ENCODE data around the gene CASK. TPM values are rescaled to one million over a fixed set of nuclear protein-coding genes. Genes with fewer than 3 reads are reported as not detected.

Gene CASK
- total and polyA plus RNA-seq, 9 of the 15 experiments (the other 6 are each of a cell fraction or from before 2014, with no cell fraction given) = 1.3 to 7.4 (median 5.2) TPM

DNA sequence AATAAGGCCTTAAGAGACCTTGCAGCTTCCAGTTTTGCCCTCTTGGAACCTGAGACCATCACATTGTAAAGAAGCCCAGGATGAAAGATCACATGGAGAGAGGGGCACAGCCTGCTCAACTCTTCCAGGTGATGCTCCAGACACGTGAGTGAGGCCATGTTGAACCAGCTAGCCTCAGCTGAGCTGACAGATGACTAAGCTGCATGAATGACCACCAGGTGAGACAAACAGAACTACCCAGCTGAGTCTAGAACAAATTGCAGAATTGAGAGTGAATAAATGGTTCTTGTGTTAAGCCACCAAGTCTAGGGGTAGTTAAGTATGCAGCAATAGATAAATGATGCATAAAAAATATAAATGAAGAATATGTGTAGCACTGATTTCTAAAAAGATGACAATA is 216.1 kb downstream of the CASK start (continued):
- TF ChIP-seq, protein P1, sequence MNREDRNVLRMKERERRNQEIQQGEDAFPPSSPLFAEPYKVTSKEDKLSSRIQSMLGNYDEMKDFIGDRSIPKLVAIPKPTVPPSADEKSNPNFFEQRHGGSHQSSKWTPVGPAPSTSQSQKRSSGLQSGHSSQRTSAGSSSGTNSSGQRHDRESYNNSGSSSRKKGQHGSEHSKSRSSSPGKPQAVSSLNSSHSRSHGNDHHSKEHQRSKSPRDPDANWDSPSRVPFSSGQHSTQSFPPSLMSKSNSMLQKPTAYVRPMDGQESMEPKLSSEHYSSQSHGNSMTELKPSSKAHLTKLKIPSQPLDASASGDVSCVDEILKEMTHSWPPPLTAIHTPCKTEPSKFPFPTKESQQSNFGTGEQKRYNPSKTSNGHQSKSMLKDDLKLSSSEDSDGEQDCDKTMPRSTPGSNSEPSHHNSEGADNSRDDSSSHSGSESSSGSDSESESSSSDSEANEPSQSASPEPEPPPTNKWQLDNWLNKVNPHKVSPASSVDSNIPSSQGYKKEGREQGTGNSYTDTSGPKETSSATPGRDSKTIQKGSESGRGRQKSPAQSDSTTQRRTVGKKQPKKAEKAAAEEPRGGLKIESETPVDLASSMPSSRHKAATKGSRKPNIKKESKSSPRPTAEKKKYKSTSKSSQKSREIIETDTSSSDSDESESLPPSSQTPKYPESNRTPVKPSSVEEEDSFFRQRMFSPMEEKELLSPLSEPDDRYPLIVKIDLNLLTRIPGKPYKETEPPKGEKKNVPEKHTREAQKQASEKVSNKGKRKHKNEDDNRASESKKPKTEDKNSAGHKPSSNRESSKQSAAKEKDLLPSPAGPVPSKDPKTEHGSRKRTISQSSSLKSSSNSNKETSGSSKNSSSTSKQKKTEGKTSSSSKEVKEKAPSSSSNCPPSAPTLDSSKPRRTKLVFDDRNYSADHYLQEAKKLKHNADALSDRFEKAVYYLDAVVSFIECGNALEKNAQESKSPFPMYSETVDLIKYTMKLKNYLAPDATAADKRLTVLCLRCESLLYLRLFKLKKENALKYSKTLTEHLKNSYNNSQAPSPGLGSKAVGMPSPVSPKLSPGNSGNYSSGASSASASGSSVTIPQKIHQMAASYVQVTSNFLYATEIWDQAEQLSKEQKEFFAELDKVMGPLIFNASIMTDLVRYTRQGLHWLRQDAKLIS (CRISPR knock-in tag; IDR thresholded peaks at IDR 0.05) = no peak
- TF ChIP-seq RCOR1 (IDR thresholded peaks at IDR 0.05; ENCODE audit: borderline replicate concordance in 1 of 2, low read depth in 2 of 2, low read length in 2 of 2) = no peak

DNA sequence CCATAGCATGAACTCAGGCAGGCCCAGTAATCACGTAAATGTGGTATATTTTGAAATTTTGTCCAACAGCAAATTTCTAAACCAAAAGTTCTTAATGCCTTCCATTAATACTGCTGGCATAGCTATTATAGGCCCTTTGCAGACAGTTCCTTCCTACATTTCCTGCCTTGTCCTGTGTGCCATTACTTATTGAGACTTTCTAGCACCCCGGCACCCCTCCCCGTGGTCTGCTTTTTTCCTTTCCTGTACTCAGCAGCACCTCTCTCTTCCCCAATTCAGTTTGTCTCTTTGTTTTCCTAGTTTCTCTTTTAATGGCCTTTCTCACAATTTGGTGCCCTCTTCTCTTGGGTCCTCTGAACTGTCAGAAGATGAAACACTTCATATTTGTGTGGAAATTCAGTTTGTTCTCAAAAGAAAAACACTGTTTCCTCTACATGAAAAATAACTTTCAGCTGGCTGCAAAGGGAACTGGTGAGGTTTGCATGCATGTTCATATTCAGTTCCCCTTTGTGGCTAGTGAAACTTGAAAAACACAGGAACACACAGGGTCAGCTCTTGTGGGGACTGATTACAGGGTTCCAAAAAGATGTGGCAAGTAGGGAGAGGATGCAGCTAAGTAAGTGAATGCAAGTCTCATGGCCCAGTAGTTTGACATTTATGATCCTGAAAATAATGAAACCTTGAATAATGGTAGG is 217.5 kb downstream of the CASK start:
- BruUV-seq (replicated peaks) = no TSS peak
- DNase-seq (ENCODE audit: extremely low read depth in 1 of 4, low spot score in 3 of 4) = no peak
- Histone ChIP-seq H3K27ac (ENCODE audit: extremely low read depth, low read depth, low read length) (no peak overlapping the region), H3K27me3 (ENCODE audit: control insufficient read depth in 2 of 2, insufficient read depth in 2 of 2, low read length in 2 of 2) (no peaks in the 10 kb centered on the region), H3K4me3 (no peak overlapping the region), H3K4me2 (ENCODE audit: insufficient read depth, low read length) (no peak overlapping the region), H3K9me1 (ENCODE audit: control insufficient read depth, insufficient read depth, low read length) (no peaks in the 10 kb centered on the region), H4K20me1 (replicated peaks; ENCODE audit: control insufficient read depth, insufficient read depth, low read length) (no peaks in the 10 kb centered on the region), H3K79me2 (ENCODE audit: control insufficient read depth, insufficient read depth, low read length) (no peaks in the 10 kb centered on the region), H3K4me1 (replicated peaks in 1 of 2; ENCODE audit: control insufficient read depth in 2 of 2, insufficient read depth in 2 of 2, low read length in 2 of 2) (no peaks in the 10 kb centered on the region), H3K36me3 (ENCODE audit: control insufficient read depth, insufficient read depth, low read length) (no peaks in the 10 kb centered on the region), H3K9me3 (replicated peaks; ENCODE audit: control insufficient read depth, insufficient read depth, low read depth, low read length) (no peaks in the 10 kb centered on the region), H3K9ac (ENCODE audit: insufficient read depth in 1 of 2, low read depth in 2 of 2, low read length in 2 of 2) (no peak overlapping the region), H2AFZ (ENCODE audit: low read depth, low read length) (no peak overlapping the region)
- POLR2A ChIA-PET = interaction anchor here (1.0 kb wide), 1 partner anchor 14 kb away, joined by 3 read pairs; no protein-coding TSS in a partner anchor
- CTCF ChIA-PET (ENCODE audit: low intra/inter-chr PET ratio) = no interaction called here
- in situ Hi-C loops (cut with MboI) = no loop called here
- 11% methylated on average over 3 of the region's 3 CpGs for WGBS (ENCODE audit: insufficient coverage, low coverage, missing lambda C conversion rate)
- no peak for FAIRE-seq
- intact Hi-C loops (cut with micrococcal nuclease) = no loop called here
- no peak for ATAC-seq
- TF ChIP-seq NR1H2 (CRISPR knock-in tag; IDR thresholded peaks at IDR 0.05) (no peak), RBFOX2 (IDR thresholded peaks at IDR 0.05; ENCODE audit: low read depth, low read length) (no peak), ARHGAP35 (IDR thresholded peaks at IDR 0.05; ENCODE audit: partially characterized antibody) (no peak), ZNF695 (CRISPR knock-in tag; IDR thresholded peaks at IDR 0.05) (no peak), ZNF717 (CRISPR knock-in tag; IDR thresholded peaks at IDR 0.05) (no peak), RBM15 (IDR thresholded peaks at IDR 0.05; ENCODE audit: insufficient read depth, low read length) (no peak), BRCA1 (IDR thresholded peaks at IDR 0.05) (no peak), BRCA1 (CRISPR knock-in tag; IDR thresholded peaks at IDR 0.05) (no peak), ZNF280B (CRISPR knock-in tag; IDR thresholded peaks at IDR 0.05) (no peak), ZNF277 (CRISPR knock-in tag; IDR thresholded peaks at IDR 0.05; ENCODE audit: borderline replicate concordance) (no peak)
- TF ChIP-seq, protein P2, sequence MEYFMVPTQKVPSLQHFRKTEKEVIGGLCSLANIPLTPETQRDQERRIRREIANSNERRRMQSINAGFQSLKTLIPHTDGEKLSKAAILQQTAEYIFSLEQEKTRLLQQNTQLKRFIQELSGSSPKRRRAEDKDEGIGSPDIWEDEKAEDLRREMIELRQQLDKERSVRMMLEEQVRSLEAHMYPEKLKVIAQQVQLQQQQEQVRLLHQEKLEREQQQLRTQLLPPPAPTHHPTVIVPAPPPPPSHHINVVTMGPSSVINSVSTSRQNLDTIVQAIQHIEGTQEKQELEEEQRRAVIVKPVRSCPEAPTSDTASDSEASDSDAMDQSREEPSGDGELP (CRISPR knock-in tag; IDR thresholded peaks at IDR 0.05; ENCODE audit: borderline replicate concordance) = no peak
